ENCODE results near the gene OPA3.

GRCh38 chr19:45518469-45518826 lies 66.2 kb downstream of the OPA3 start:
- TF ChIP-seq CTCF (IDR thresholded peaks at IDR 0.05) (no peak), TEAD4 (CRISPR knock-in tag; IDR thresholded peaks at IDR 0.05) (no peak), GABPB1 (CRISPR knock-in tag; IDR thresholded peaks at IDR 0.05) (no peak), CBFB (CRISPR knock-in tag; IDR thresholded peaks at IDR 0.05; ENCODE audit: low read depth) (no peak), JUN (CRISPR knock-in tag; IDR thresholded peaks at IDR 0.05) (no peak), MLX (CRISPR knock-in tag; IDR thresholded peaks at IDR 0.05) (no peak), MAX (CRISPR knock-in tag; IDR thresholded peaks at IDR 0.05) (no peak)

All from WTC11 (cell line).